Endometrial microvascular endothelial cells (primary cell): ENCODE results near the gene NPIPB6. TPM values are rescaled to one million over a fixed set of nuclear protein-coding genes. Genes with fewer than 3 reads are reported as not detected.
"Not testable (repeated sequence)": the region's sequence is repeated elsewhere in the genome, so short reads cannot be mapped to it uniquely, and the experiment has no call there.

Experiments used
- in situ Hi-C: cut with HindIII; loops from 2 replicates; pipeline ENCODE4 v1.10.0; 2017; ENCODE audit warnings: low sequenced_read_pairs, low pct_unique_long_range_greater_than_20kb; ENCODE audit errors: inconsistent ontology term
- total RNA-seq: library from RNA; depleted of rRNA; stranded (reverse); fragments of >200 nt; gene quantifications from one replicate; pipeline ENCODE4 v1.2.3, GENCODE V29; 2015; ENCODE audit errors: inconsistent ontology term

The NPIPB6 gene
- total RNA-seq: not detected

- in situ Hi-C loops: not testable (repeated sequence)
These were observed at the start of gene NPIPB6 for GRCh38 chr16:28363408-28363807. NPIPB6 (minus strand) TSS chr16:28363508; CDS start chr16:28362822, 686 bp downstream.

- in situ Hi-C loops: not testable (repeated sequence)
These were observed 40.1 kb upstream of the NPIPB6 start, which contains the start of gene EIF3CL for GRCh38 chr16:28403220-28404072. EIF3CL (minus strand) TSS chr16:28403841; CDS start chr16:28403618, 223 bp downstream.

DNA sequence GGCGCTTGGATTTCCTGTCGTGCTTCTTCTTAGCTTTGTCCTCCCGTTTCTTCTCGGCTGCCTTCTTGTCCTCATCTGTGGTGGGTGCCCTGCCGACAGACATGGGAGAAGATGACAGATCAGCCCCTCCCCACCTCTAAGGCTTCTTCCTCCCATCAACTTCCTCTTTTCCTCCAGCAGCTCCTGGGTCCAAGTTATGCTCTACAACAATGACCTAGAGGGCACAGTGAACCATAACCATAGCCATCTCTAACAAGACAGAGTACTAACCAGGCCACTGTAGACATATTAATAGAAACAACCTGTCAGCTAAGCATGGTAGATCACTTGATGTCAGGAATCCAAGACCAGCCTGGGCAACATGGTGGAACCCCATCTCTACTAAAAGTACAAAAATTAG, 28.7 kb upstream of the NPIPB6 start:
- in situ Hi-C loops: not testable (repeated sequence)

DNA sequence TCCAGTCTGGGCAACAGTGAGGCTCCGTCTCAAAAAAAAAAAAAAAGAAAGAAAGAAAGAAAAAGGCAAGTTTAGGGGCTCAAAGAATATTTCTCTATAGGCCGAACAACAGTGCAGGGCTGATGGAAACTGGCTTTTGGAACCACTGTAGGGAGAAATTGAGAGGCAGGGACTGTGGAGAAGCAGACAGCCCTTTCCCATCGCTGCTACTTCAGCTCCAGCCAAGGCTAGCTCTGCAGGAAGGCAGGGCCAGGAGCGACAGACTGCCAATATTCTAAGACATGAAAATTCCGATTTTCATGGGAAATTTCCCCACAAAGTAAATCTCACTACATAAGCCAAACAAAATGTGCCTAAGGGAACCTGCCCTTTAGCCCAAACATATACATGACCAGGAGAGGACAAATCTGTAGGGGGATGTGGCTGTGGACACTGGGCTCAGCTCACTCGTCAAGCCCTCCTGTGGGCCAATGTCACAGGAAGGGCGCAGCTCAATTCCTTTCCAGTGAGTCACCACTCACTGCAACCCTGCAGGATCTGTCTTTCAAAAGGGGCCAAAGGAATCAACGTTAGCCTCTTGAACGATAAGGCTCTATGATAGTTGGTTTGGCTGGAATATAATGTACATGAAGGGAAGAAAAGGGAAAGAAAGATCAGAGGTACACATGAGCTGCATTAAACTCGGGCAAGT, 19.0 kb upstream of the NPIPB6 start:
- in situ Hi-C loops: not testable (repeated sequence)

- in situ Hi-C loops: not testable (repeated sequence)
These were observed 14.5 kb upstream of the NPIPB6 start for GRCh38 chr16:28377822-28378221.

- in situ Hi-C loops: not testable (repeated sequence)
These were observed 13.9 kb upstream of the NPIPB6 start for GRCh38 chr16:28377108-28377625.

DNA sequence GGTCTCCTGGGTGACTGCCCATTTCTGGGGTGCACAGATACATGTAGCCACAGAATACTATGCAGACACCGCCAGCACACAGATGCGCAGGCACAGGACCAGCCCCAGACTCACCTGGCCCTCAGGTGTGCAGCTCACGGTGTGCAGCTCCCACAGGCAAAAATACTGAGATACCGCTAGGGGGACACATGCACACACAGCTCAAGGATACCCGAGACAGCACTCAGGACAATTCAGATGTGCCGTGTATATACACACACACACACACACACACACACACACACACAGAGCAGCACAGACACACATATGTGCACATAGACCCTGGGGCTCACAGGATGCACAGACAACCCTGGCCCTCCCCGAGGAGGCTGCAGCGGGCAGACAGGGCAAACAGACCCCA, 11.8 kb upstream of the NPIPB6 start:
- in situ Hi-C loops: not testable (repeated sequence)

- in situ Hi-C loops: not testable (repeated sequence)
These were observed 11.0 kb upstream of the NPIPB6 start for GRCh38 chr16:28374281-28374680.

DNA sequence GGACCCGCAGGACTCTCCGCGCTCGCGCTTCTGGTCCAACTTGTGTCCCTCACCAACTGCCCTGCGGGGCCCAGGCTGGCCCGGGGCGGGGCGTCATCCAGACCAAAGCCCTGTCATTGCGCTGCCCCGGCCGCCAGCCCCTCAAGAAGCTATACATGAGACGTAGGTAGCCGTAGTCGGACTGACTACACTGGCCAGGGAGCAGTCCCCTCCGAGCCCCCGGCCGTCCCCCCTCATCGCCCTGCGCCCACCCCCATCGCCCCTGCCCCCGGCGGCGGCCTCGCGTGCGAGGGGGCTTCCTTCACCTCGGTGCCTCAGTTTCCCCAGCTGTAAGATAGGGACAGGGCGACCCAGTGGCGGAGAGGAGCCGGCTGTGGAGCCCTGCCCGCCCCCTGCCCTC, 4.6 kb upstream of the NPIPB6 start:
- in situ Hi-C loops: not testable (repeated sequence)

DNA sequence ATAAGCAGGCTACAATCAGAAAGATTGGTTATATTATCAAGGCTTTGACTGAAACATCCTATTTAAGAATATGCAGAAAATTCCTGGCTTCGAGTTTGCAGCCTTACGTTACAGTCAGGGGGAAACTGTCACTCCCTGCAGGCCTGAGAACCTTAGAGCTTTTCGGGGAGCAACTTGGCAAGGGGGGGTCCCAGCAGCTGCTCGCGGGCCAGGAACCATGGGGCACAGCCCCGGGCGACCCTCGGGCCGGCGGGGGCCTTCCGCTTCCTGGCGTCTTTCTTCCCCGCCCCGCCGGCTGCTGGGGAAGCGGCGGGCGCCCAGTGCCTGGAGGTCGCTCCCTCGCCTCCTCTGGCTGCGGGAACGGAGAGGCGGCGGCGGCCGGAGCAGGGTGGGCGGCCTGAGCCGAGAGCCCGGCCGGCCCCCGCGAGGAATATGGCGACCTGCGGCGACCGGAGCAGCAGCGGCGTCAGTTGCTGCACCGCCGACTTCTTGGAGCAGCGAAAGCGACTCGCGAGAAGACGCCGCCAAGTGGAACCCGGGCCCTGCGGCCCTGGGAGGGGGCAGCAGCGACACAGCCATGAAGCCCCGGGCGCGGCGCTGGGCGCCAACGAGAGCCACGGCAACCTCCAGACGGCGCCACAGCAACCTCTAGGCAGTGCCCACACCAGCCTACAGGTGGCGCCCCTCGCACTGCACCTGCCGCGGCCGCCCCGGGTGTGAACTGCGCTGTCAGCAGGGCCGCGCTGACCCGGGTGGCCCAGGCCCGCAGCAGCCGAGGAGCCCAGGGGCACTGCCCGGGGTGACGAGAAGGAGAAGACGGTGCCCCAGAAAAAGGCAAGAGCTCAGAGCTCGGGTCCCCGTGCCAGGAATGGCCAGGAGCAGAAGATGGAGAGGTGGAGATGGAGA, 1.2 kb upstream of the NPIPB6 start:
- in situ Hi-C loops: not testable (repeated sequence)

DNA sequence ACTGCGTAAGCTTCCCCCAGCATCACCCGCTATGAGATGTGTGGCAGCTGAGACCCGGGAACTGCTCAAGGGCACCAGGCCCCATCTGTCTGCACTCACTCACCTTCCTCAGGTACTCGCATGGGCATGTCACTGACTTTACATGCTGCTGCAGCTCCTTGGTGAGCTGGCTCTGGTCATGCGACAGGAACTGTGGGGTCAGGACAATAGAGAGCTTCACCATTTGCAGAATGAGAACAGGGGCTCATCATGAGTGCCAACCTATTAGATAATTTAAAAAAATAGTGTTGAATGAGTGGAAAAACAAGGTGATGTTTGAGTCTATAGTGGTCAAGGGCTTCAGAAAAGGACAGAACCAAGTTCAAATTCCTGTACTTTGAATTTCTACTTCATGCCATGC, 708 bp downstream of the NPIPB6 start:
- in situ Hi-C loops: not testable (repeated sequence)

DNA sequence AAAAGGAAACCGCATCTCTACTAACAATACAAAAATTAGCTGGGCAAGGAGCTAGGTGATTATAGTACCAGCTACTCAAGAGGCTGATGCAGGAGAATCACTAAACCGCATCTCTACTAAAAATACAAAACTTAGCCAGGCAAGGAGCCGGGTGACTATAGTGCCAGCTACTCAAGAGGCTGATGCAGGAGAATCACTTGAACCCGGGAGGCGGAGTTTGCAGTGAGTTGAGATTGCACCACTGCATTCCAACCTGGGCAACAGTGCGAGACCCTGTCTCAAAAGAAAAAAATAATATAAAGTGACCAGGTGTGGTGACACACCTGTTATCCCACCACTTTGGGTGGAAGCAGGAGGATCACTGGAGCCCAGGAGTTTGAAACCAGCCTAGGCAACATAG, 25.1 kb downstream of the NPIPB6 start:
- in situ Hi-C loops: not testable (repeated sequence)

DNA sequence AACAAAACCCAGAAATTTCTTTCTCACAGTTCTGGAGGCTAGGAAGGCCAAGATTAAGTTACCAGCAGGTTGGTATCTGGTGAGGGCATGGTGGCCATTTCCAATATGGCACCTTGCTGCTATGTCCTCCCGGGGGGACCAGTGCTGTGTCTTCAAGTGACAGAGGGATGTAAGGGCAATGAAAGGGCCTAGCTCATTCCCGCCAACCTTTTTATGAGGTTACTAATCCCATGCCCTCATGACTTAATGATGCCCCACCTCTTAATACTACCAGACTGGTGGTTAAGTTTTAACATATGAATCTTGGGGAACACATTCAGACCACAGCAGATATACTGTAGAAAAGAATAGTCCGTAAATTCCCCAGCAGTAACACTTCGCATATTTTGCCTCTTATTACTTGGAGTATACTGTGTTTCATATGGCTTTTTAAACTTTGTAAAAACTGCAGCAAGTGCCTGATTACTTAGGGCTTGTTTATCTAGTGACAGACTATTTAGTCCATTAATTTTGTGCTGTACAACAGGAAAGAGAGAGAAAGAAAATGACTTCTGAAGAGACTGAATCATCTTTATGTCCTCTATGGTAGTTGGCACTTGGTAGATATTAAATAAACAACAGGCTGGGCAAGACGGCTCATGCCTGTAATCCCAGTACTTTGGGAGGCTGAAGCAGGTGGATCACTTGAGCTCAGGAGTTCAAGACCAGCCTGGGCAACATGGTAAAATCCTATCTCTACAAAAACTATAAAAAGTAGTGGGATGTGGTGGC, 26.2 kb downstream of the NPIPB6 start:
- in situ Hi-C loops: not testable (repeated sequence)

- in situ Hi-C loops: not testable (repeated sequence)
These were observed 27.6 kb downstream of the NPIPB6 start for GRCh38 chr16:28335678-28336077.

GRCh38 chr16:28332632-28333031, 30.7 kb downstream of the NPIPB6 start:
- in situ Hi-C loops: not testable (repeated sequence)

DNA sequence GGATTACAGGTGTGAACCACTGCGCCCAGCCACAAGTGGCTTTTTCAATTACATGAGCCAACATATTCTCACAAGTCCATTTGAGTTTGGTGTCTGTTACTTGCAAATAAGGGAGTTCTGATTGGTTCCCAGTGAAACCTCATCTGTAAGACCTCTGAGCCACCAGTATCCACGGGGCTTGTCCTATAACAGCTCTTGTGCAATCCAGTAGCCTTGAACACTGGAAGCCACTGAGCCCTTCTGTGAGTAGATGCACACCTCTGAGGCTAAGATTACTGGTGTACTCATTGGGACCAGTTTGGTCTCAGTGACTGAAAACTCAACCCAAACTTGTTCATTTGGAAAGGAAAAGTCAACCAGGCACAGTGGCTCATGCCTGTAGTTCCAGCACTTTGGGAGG, 32.3 kb downstream of the NPIPB6 start:
- in situ Hi-C loops: not testable (repeated sequence)

GRCh38 chr16:28330232-28330631, 33.1 kb downstream of the NPIPB6 start:
- in situ Hi-C loops: not testable (repeated sequence)
